OCI-LY1 (cell line): ENCODE results near the gene CXCL13.
"Not testable (repeated sequence)": the region's sequence is repeated elsewhere in the genome, so short reads cannot be mapped to it uniquely, and the experiment has no call there.

Experiments
- H2AFZ ChIP-seq: fragments of 200-600 bp; sonication (generic), shearing (Covaris generic); 2 replicates; pipeline ENCODE4 v1.6.0; 2014; ENCODE audit warnings: antibody characterized with exemption, mild to moderate bottlenecking, low read length
- H3F3A ChIP-seq: fragments of 200-600 bp; sonication (generic), shearing (Covaris generic); 2 replicates; pipeline ENCODE4 v1.6.0; 2014; ENCODE audit warnings: mild to moderate bottlenecking, antibody characterized with exemption, low read length, moderate library complexity; ENCODE audit not compliant: insufficient read depth
- H3K27ac ChIP-seq: fragments of 200-600 bp; sonication (generic); 2 replicates; pipeline ENCODE4 v1.5.1; 2014; ENCODE audit warnings: low read length, mixed run types, mild to moderate bottlenecking, low read depth; ENCODE audit not compliant: poor library complexity, severe bottlenecking
- H3K27me3 ChIP-seq: fragments of 200-600 bp; sonication (generic); 2 replicates; pipeline ENCODE4 v1.6.0; 2014; ENCODE audit warnings: antibody characterized with exemption, mild to moderate bottlenecking, low read length, moderate library complexity; ENCODE audit not compliant: insufficient read depth
- H3K36me3 ChIP-seq: fragments of 200-600 bp; sonication (generic); 2 replicates; pipeline ENCODE4 v1.6.1; 2014; ENCODE audit warnings: mild to moderate bottlenecking, antibody characterized with exemption, low read length, moderate library complexity, mixed read lengths; ENCODE audit not compliant: insufficient read depth
- H3K4me1 ChIP-seq: fragments of 200-600 bp; sonication (generic); 2 replicates; pipeline ENCODE4 v1.5.1; 2014; ENCODE audit warnings: mild to moderate bottlenecking, low read length, moderate library complexity; ENCODE audit not compliant: insufficient read depth, severe bottlenecking
- H3K4me2 ChIP-seq: fragments of 200-600 bp; sonication (generic), shearing (Covaris generic); 2 replicates; pipeline ENCODE4 v1.6.1; 2014; ENCODE audit warnings: low read length
- H3K4me3 ChIP-seq: fragments of 200-600 bp; sonication (generic); 2 replicates; pipeline ENCODE4 v1.5.1; 2014; ENCODE audit warnings: low read length, low read depth, mild to moderate bottlenecking, mixed read lengths; ENCODE audit not compliant: poor library complexity, severe bottlenecking
- H3K79me2 ChIP-seq: fragments of 200-600 bp; shearing (Covaris generic); 2 replicates; pipeline ENCODE4 v1.6.1; 2016; ENCODE audit warnings: mixed run types, low read length, mixed read lengths; ENCODE audit not compliant: insufficient read depth
- H3K9ac ChIP-seq: fragments of 200-600 bp; sonication (generic), shearing (Covaris generic); 2 replicates; pipeline ENCODE4 v1.6.1; 2014; ENCODE audit warnings: mild to moderate bottlenecking, low read length, mixed read lengths
- H3K9me2 ChIP-seq: fragments of 200-600 bp; sonication (generic), shearing (Covaris generic); 2 replicates; pipeline ENCODE4 v1.6.1; 2014; ENCODE audit warnings: low read depth, mild to moderate bottlenecking, low read length, mixed read lengths
- H3K9me3 ChIP-seq: fragments of 200-600 bp; shearing (Covaris generic); 2 replicates; pipeline ENCODE4 v1.6.1; 2014; ENCODE audit warnings: low read length, mixed read lengths
- H4K20me1 ChIP-seq: fragments of 200-600 bp; sonication (generic), shearing (Covaris generic); 2 replicates; pipeline ENCODE4 v1.6.0; 2016; ENCODE audit warnings: mild to moderate bottlenecking, low read length; ENCODE audit not compliant: insufficient read depth
- CTCF ChIP-seq: fragments of 200-600 bp; sonication (generic), shearing (Covaris generic); IDR thresholded peaks from 2 replicates; pipeline ENCODE4 v1.5.1; 2017; ENCODE audit warnings: mild to moderate bottlenecking, antibody characterized with exemption, low read length, moderate library complexity, mixed read lengths
- EZH2 ChIP-seq: fragments of 200-600 bp; sonication (generic), shearing (Covaris generic); IDR thresholded peaks from 2 replicates; pipeline ENCODE4 v1.8.0; 2017; ENCODE audit warnings: borderline replicate concordance, mixed run types, mild to moderate bottlenecking, antibody characterized with exemption, low read length, moderate library complexity, mixed read lengths

CXCL13 gene

GRCh38 chr4:77635876-77636275 lies 30.3 kb downstream of the CXCL13 start:
- Histone ChIP-seq H3K36me3 (no peaks in the 10 kb centered on the region), H3K79me2 (no peaks in the 10 kb centered on the region), H3K4me2 (no peak overlapping the region), H3K9me3 (no peaks in the 10 kb centered on the region), H3K4me3 (no peak overlapping the region), H3K4me1 (no peaks in the 10 kb centered on the region), H4K20me1 (no peaks in the 10 kb centered on the region), H3K27me3 (no peaks in the 10 kb centered on the region), H2AFZ (no peak overlapping the region), H3K9me2 (no peaks in the 10 kb centered on the region), H3K27ac (no peak overlapping the region), H3K9ac (no peak overlapping the region), H3F3A (no peaks in the 10 kb centered on the region)
- no peak for TF ChIP-seq EZH2
- TF ChIP-seq CTCF = no peak

GRCh38 chr4:77636902-77637301 lies 31.3 kb downstream of the CXCL13 start:
- no peaks in the 10 kb centered on the region for H3K9me2 ChIP-seq
- H3K4me3 ChIP-seq = no peak overlapping the region
- H3F3A ChIP-seq = no peaks in the 10 kb centered on the region
- H3K79me2 ChIP-seq = no peaks in the 10 kb centered on the region
- TF ChIP-seq CTCF = no peak
- TF ChIP-seq EZH2 = no peak
- no peaks in the 10 kb centered on the region for H3K27me3 ChIP-seq
- H2AFZ ChIP-seq = no peak overlapping the region
- no peaks in the 10 kb centered on the region for H3K4me1 ChIP-seq
- no peak overlapping the region for H3K27ac ChIP-seq
- H3K4me2 ChIP-seq = no peak overlapping the region
- no peak overlapping the region for H3K9ac ChIP-seq
- H3K36me3 ChIP-seq = no peaks in the 10 kb centered on the region
- no peaks in the 10 kb centered on the region for H3K9me3 ChIP-seq
- H4K20me1 ChIP-seq = no peaks in the 10 kb centered on the region

GRCh38 chr4:77644069-77644468 lies 38.4 kb downstream of the CXCL13 start:
- H3K9ac ChIP-seq, H3K27me3 ChIP-seq, H3K9me3 ChIP-seq, H4K20me1 ChIP-seq, H3K9me2 ChIP-seq, H3K4me3 ChIP-seq, H3K36me3 ChIP-seq, H2AFZ ChIP-seq, H3F3A ChIP-seq, H3K4me1 ChIP-seq, H3K79me2 ChIP-seq, H3K27ac ChIP-seq, H3K4me2 ChIP-seq: not testable (repeated sequence)

- H3K4me3 ChIP-seq = no peak overlapping the region
- H3K9me2 ChIP-seq = no peaks in the 10 kb centered on the region
- no peaks in the 10 kb centered on the region for H3K27me3 ChIP-seq
- TF ChIP-seq CTCF (no peak), EZH2 (no peak)
- H3K27ac ChIP-seq = no peak overlapping the region
- no peaks in the 10 kb centered on the region for H3K36me3 ChIP-seq
- H3K4me2 ChIP-seq = no peak overlapping the region
- H3K79me2 ChIP-seq = no peaks in the 10 kb centered on the region
- H4K20me1 ChIP-seq = no peaks in the 10 kb centered on the region
- no peaks in the 10 kb centered on the region for H3F3A ChIP-seq
- H3K9me3 ChIP-seq = no peaks in the 10 kb centered on the region
- no peak overlapping the region for H2AFZ ChIP-seq
- no peaks in the 10 kb centered on the region for H3K4me1 ChIP-seq
- no peak overlapping the region for H3K9ac ChIP-seq
Observed at GRCh38 chr4:77650787-77651186, 45.2 kb downstream of the CXCL13 start.
